LNCAP (cell line): Measurements from ENCODE around the gene FOXF1.

ENCODE experiments used
- TF ChIP-seq, protein P1 (sequence below): fragments of 450-650 bp; IDR thresholded peaks from 2 replicates; pipeline ENCODE4 v1.5.1; 2017; ENCODE audit warnings: mild to moderate bottlenecking

Gene FOXF1

DNA sequence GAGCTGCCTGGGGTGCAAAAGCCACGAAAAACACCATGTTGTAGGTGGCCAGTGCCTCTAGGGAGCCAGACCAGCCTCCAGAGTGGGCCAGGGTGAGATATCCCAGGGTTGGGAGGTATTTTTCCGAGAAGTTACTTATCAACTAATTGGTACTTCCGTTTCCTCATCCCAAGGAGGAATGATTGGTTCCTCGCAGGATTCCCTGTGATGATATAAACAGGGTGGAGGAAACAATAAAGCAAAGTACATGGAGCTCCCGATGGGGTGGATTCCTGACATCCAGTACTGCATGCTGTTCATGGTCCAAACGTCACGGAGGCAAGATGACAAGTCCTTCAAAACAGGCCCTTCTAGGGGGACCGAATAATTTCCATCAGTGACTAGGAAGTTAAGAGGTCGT lies 39.4 kb upstream of the FOXF1 start:
- TF ChIP-seq, protein P1, sequence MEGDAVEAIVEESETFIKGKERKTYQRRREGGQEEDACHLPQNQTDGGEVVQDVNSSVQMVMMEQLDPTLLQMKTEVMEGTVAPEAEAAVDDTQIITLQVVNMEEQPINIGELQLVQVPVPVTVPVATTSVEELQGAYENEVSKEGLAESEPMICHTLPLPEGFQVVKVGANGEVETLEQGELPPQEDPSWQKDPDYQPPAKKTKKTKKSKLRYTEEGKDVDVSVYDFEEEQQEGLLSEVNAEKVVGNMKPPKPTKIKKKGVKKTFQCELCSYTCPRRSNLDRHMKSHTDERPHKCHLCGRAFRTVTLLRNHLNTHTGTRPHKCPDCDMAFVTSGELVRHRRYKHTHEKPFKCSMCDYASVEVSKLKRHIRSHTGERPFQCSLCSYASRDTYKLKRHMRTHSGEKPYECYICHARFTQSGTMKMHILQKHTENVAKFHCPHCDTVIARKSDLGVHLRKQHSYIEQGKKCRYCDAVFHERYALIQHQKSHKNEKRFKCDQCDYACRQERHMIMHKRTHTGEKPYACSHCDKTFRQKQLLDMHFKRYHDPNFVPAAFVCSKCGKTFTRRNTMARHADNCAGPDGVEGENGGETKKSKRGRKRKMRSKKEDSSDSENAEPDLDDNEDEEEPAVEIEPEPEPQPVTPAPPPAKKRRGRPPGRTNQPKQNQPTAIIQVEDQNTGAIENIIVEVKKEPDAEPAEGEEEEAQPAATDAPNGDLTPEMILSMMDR: no peak

- TF ChIP-seq, protein P1: no peak
These were observed 38.4 kb upstream of the FOXF1 start for GRCh38 chr16:86471896-86472295.

DNA sequence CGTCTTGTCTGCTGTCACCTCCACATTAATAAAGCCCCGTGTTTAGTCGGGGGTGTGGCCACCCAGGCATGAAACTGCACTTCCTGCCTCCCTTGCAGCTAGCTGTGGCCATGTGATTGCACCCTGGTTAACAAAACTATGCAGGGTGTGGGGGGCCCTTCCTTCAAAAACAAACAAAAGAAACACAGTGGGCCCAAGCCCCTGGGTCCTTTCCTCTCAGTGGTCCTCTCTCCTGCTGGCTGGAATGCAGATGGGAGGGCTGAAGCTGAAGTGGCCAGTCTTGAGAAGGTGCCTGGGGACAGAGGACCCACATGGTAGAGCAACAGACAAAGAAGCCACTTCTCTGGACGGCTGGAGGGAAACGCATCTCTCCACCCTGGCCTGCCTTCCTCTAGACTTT lies 38.0 kb upstream of the FOXF1 start:
- TF ChIP-seq, protein P1: no peak

- TF ChIP-seq, protein P1: no peak
These were observed 33.3 kb upstream of the FOXF1 start for GRCh38 chr16:86476956-86477534.

DNA sequence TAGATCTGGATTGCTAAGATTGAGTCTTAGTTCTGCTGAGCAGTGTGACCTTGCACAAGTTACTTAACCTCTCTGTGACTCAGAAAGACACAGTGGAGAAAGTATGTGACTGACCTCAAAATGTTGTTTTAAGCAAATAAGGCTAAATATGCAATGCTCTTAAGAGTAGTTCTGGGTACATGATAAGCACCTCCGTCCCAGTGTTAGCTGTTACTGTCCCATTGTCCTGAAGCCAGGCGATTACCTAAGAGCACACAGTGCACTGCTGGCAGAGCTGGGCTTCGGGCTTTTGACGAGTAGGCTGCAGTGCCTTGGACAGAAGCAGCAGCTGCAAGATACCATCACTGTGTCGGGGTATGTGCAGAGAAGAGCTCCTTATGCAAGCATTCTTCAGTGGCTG lies 32.7 kb upstream of the FOXF1 start:
- TF ChIP-seq, protein P1: no peak

GRCh38 chr16:86478779-86479178 lies 31.5 kb upstream of the FOXF1 start:
- TF ChIP-seq, protein P1: no peak

- TF ChIP-seq, protein P1: no peak
These were observed 30.9 kb upstream of the FOXF1 start for GRCh38 chr16:86479419-86479818.

- TF ChIP-seq, protein P1: no peak
These were observed 29.9 kb upstream of the FOXF1 start for GRCh38 chr16:86480444-86480843.
